SKM-1 (cell line): Measurements from ENCODE around the gene MAP3K2.
"Not testable (repeated sequence)": the region's sequence is repeated elsewhere in the genome, so short reads cannot be mapped to it uniquely, and the experiment has no call there.

ENCODE experiments used
- DNase-seq: peaks from one replicate; lab custom pipeline; 2025; ENCODE audit not compliant: unreplicated experiment; lab: John Stamatoyannopoulos, UW

The MAP3K2 gene

DNA sequence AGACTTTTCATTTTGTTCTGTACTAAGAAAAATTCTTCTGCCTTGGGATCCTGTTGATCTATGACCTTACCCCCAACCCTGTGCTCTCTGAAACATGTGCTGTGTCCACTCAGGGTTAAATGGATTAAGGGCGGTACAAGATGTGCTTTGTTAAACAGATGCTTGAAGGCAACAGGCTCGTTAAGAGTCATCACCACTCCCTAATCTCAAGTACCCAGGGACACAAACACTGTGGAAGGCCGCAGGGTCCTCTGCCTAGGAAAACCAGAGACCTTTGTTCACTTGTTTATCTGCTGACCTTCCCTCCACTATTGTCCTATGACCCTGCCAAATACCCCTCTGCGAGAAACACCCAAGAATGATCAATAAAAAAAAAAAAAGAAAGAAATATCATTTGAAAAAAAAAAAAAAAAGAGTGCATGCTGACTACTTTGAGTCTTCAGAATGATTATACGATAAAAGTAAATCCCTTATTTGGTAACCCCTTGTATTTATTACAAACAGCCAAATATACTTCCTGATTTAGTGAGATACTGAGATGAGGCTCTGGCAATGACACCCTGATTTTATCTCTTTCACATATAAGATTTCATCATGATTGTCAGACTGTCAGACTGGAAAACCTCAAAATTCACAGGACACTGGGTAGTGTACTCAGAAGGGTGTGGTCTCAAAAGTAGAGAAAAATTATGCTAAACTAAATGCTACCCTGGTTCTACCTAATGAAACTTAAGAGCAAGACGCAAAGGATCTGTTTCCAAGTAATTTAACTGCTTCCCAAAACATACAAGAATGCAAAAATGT, 33.7 kb downstream of the MAP3K2 start:
- not testable (repeated sequence) for DNase-seq

DNA sequence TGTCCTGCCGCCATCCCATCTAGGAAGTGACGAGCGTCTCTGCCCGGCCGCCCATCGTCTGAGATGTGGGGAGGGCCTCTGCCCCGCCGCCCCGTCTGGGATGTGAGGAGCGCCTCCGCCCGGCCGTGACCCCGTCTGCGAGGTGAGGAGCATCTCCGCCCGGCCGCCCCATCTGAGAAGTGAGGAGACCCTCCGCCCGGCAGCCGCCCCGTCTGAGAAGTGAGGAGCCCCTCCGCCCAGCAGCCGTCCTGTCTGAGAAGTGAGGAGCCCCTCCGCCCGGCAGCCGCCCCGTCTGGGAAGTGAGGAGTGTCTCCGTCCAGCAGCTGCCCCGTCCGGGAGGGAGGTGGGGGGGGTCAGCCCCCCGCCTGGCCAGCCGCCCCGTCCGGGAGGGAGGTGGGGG, 34.6 kb downstream of the MAP3K2 start:
- DNase-seq = not testable (repeated sequence)

GRCh38 chr2:127351603-127352002, 36.2 kb downstream of the MAP3K2 start:
- no peak for DNase-seq

DNA sequence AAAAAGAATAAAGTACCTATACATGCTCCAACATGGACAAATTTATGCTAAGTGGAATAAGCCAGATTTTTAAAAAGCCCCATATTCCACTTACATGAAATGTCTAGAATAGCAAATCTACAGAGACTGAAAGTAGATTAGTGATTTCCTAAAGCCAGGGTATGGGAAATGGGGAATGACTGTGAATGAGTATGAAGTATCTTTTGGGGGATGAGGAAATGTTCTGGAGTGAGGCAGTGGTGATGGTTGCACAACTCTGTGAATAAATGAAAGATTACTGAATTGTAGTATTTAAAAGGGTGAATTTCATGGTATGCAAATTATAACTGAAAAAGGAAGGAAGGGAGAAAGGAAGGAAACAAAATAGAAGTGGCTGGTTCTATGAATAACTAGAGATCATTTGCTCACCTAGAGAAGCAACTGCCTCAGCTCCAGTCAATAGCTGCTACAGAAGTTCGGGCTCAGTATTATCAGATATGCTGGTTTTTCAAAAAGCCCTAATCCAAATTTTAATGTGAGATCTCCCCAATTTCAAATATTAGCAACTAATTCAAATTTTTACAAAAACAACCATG, 39.3 kb downstream of the MAP3K2 start:
- no peak for DNase-seq

DNA sequence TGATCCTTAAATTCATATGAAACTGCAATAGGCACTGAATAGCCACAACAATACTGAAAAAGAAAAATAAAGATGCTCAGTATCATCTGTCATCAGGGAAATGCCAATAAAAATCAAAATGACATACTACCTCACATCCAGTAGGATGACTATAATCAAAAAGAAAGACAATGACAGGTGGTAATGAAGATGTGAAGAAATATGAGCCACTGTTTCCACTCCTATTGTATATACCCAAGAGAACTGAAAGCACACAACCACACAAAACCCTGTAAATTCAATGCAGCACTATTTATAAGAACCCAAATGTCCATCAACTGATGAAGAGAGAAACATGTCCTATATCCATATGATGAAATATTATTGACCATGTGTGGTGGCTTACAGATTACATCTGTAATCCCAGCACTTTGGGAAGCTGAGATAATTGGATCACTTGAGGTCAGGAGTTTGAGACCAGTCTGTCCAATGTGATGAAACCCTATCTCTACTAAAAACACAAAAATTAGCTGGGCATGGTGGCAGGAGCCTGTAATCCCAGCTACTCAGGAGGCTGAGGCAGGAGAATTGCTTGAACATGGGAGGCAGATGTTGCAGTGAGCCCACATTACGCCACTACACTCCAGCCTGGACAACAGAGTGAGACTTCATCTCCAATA, 39.9 kb downstream of the MAP3K2 start:
- DNase-seq = no peak

DNA sequence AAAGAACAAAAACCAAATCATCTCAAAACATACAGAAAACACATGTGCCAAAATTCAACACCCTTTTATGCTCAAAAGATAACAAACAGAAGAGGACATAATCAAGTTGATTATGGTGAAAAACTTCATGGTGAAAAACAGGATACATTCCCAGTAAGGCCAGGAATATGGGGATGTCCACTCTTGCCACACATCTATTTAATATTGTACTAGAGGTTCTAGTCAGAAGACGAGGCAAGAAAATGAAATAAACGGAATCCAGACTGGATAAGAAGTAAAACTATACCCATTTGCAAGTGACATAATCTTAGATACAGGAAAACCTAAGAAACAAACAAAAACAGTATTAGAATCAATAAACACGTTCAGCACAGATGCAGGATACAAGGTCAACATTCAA, 40.8 kb downstream of the MAP3K2 start:
- no peak for DNase-seq

- no peak for DNase-seq
These were observed 44.5 kb downstream of the MAP3K2 start for GRCh38 chr2:127343277-127343676.

DNA sequence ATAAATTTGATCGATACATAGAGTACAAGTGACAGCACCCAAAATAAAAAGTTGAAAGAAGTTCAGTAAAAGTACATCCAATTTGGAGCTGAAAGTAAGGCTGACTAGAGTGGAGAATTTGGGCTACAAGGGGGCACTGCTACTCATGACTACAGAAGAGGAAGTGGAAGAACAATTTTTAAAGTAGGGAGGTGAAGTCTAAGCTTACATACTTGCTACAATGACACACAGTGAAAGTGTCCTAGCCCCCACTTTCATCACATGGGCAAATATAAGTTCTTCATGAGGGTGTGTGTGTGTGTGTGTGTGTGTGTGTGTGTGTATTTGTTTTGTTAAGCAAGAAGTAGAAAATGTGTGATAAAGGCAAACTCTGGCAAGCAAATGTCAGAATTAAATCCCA, 45.7 kb downstream of the MAP3K2 start:
- no peak for DNase-seq

- no peak for DNase-seq
These were observed 55.4 kb downstream of the MAP3K2 start for GRCh38 chr2:127332335-127332734.

- no peak for DNase-seq
These were observed 57.0 kb downstream of the MAP3K2 start for GRCh38 chr2:127330753-127331152.

DNA sequence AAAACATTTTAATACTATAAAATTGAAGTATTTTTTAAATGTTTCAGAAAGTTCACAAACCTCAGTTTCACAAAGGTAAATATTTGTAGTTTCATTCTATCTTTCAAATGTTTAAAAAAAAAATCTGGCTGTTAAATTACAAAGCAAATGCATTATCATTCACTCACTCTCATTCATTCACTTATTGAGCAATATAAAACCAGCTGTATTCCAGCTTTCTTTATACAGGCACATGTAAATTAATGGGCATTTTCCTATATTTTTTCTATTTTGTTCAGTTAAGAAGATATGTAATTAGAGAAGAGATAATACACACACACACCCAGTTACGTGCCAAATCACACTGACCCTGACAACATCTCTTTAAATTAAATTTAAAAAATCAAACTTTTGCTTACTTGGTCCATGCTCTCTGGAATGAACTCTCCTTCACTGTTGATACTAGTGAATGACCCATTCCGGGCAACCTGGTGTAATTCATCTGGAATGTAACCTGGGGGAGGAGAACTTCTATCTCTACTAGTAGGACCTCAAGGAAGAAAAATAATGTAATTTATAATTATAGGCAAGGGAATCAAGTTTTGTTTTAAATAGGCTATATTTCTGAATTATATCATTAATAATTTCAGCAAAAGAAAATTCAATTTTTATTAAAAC, 61.4 kb downstream of the MAP3K2 start:
- no peak for DNase-seq

DNA sequence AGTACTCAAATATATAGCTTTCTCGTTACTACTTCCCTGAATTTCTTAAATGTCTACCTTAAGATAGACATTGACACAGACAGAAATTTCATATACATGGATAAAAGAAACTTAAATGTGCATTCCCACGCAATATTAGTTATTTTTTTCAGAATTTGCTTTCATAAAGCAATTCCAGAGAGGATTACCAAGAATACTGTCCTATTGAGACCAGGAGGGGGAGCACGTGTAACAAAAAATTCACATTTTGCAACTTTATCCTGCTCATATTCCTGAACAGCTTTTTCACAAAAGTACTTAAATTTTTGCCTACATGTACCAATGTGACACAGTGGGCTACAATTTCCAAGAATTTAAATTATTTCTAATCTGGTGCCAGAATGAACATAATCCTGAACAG, 63.1 kb downstream of the MAP3K2 start:
- peak; percentile 14 for DNase-seq

DNA sequence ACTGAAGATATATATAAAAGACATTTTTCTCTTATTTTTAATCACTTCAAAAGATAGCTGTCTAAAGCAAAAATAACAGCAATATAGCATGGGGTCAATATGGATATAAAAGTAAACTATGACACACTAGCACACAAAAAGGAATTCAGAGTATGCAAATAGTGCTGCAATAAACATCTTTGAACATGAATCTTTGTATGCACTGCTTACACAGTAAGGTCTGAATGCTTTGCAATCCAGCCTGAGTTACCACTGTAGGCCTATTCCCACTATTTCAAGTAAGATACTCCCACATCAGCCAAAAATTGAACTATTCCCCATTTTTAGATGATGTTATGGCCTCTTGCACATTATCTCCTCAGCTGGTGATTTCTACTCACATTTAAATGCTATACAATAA, 66.5 kb downstream of the MAP3K2 start:
- no peak for DNase-seq

DNA sequence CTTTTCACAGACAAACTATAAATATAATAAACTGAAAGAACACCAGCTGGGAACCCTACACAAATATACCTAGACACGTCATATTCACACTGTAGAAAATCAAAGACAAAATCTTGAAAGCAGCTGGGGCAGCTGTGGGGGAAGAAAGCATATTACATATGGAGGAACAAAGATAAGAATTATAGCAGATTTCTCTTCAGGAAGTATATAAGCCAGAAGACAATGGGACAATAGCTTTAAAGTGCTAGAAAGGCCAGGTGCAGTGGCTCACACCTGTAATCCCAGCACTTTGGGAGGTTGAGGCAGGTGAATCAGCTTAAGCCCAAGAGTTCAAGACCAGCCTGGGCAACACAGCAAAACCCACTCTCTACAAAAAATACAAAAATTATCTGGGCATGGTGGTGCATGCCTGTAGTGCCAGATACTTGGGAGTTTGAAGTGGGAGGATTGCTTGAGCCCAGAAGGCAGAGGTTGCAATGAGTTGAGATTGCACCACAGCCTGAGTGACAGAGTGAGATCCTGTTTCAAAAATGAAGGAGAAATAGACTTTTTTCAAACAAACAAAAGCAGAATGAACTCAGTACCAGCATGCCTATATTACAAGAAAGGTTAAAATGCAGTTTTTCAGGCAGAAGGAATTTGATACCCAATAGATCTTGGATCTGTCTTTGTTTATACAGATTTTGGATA, 67.0 kb downstream of the MAP3K2 start:
- no peak for DNase-seq

DNA sequence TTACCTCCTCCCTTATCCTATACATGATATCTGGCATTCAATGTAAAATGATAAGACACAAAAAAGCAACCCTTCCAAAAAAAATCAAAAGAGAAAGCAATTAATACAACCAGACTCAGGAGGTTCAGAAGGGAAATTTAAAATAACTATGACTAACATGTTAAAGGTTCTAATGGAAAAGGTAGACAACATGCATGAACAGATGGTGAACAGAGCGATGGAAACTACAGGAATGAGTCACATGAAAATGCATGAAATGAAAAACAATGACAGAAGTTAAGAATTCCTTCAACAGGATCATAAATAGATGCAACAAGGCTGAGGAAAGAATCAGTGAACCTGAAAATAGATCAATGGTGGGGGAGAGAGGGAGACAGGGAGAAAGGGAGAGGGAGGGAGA, 67.7 kb downstream of the MAP3K2 start:
- no peak for DNase-seq

DNA sequence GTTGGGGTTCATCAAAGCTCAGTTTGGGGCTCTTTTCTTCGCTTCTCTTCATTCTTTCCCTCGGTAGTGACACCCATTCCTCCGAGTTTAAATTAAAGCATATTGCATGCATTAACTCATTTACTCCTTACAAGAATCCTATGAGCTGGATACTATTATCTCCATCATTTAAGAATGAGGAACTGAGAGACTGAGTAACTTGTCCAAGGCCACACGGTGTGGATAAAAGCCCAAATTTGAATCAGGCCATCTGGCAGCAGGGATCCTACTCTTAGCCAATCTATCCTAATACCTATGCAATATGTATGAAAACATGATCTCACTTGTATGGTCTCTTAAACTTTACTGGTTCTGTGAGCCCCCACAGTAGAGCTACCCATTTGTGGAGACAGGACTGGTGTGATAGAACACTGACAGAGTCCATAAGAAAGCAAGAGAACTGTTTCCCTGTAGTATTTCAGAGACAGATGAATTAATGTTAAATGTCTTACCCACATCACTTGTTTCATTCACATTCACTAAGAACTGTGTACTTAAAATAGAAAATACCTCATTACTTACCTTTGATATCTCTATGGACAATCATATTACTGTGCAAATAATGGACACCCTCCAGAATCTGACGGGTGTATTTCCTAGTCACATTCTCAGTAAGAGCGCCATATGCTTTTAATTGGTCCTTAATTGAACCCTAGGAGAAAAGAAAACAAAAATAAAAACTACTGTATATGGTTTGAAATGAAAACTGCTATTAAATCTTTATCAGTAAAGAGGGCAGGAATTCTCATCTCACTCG, 73.4 kb downstream of the MAP3K2 start:
- DNase-seq = no peak

DNA sequence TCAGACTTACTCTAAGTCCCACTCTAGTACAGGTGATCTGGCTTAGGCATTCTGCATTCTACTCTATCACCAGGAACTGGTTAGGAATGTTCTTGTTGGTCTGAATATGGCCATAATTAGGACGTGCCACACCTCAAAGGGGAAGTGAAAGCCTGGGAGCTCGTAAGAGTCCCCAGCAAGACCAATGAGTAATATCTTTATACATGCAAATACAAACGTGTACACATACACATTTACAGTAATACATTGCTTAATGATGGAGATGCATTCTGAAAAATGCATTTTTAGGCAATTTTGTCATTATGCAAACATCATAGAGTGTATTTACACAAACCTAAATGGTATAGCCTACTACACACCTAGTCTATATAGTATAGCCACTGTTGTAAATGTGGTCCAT, 74.4 kb downstream of the MAP3K2 start:
- no peak for DNase-seq

GRCh38 chr2:127310980-127311379, 76.8 kb downstream of the MAP3K2 start:
- DNase-seq = no peak

DNA sequence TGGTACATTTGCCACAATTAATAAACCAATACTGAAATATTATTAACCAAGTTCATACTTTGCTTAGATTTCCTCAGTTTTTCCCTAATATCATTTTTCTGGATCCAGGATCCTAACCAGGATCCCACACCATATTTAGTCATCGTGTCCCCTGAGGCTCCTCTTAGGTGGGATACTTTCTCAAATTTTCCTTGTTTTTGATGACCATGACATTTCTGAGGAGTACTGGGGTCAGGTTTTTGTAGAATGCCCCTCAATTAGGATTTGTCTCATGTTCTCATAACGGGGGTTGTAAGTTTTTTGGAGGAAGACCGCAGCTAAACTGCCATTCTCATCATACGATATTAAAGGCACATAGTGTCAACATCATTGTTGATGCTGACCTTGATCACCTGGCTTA, 78.3 kb downstream of the MAP3K2 start:
- no peak for DNase-seq

DNA sequence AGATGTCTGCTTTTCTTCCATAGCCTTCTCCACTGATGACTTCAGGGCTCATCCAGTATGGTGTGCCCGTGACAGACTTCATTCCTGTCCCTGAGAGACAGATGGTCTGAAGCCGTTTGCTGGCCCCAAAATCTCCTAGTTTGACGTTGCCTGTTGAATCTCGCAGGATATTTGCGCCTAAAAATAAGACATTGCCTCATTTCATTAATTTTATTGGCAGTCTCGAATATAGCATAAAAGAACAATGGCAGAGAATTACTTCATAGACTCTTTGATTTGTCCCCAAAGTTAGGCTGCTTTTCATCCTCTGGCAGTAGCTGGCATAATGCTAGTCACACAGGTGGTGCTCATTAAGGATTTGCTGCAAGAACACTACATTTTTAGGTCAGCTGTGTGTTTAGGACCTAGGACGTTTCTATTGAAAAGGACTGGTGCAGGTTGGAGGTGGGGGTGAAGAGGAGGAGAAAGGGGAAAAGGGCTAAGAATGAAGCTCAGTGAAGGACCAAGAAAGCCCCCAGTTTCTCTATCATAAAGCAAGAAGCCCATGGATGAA, 79.1 kb downstream of the MAP3K2 start:
- DNase-seq = no peak
